Nucleus accumbens (tissue), 56 donors: Measurements from ENCODE around the gene PEX11B.
"Not testable (repeated sequence)": the region's sequence is repeated elsewhere in the genome, so short reads cannot be mapped to it uniquely, and the experiment has no call there.

ENCODE experiments used
- DNase-seq, 56 donors: peaks; one replicate each; lab custom pipeline; 2025; lab: John Stamatoyannopoulos, UW

PEX11B gene

DNA sequence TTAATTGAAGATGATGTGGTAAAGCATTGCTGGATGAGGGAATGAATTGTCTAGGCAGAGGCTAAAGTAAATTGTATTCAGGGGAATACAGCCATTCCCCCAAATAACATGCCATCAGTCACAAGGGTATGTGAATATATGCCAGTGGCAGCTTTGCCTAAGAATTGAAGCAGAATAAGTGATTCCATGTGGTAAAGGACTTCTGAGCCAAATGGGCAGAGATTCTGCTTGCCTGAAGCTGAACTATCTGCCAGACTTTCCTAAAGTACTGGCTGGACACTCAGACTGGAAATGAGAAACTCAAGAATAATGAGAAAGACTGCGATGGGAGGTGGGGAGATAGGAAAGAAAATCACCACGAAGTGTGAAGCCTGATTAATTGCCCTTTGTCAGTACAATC lies 36.9 kb upstream of the PEX11B start:
- DNase-seq, result peak in 3 of 56 donors; percentile 3 to 30 (median 5)

DNA sequence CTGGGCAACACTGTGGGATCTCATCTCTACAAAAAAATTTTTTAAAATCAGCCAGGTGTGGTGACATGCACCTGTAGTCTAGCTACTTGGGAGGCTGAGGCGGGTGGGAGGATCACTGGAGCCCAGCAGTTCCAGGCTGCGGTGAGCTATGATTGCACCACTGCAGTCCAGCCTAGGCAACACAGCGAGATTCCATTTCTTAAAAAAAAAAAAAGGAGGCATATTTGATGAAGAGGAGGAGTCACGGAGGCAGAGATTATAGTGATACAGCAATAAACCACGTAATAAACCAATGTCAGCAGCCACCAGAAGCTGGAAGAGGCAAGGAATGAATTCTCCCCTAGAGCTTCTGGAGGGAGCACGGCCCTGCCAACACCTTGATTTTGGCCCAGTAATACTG lies 35.3 kb upstream of the PEX11B start:
- no peak for DNase-seq

DNA sequence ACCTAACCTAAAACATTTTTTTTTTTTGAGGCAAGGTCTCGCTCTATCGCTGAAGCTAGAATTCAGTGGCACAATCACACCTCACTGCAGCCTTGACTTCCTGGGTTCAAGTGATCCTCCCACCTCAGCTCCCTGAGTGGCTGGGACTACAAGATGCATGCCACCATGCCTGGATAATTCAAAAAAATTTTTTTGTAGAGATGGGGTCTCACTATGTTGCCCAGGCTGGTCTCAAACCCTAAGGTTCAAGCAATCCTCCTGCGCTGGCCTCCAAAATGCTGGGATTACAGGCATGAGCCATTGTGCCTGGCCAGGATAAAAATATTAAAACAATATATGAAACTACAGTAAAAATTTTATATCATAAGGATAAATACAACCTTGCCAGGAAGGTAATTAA lies 34.4 kb upstream of the PEX11B start:
- DNase-seq, result no peak

- DNase-seq, result no peak
Observed at GRCh38 chr1:145951526-145951925, 33.0 kb upstream of the PEX11B start.

DNA sequence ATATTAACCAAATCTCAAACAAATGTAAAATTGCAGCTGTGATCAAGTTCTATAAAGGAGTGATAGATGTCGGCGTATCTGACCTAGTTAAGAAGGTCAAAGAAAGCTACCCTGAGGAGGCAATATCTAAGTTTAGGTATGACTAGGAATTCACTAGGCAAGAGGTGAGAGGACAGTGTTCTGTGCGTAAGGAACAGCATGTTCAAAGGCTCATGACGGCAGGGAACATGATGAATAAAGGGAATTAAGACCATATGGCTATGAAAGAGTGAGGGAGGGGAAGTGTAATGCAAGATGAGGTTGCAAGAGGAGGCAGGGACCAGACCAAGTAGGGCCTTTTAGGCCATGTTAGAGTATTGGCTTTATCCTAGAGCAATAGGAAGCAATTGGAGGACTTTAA lies 30.7 kb upstream of the PEX11B start:
- DNase-seq, result no peak

DNA sequence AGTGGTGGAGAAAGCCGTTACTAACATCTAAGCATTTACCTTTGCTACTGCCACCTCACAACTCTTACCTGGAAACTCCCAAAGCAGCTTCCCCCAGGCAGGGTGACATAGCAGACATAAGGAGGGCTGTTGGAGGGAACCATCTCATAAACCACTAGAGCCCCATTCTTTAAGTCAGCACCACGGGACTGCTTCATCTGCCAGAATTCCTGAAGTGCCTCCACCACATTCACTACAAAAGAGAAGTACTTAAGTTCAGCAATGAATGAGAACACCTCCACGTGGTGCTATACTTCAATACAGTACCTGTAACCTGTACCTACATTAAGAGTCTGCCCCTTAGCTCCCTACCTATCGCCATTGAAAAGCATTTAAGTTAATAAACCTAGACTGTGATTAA lies 29.0 kb upstream of the PEX11B start:
- DNase-seq, result no peak

- no peak for DNase-seq
Observed at GRCh38 chr1:145946477-145946986, 28.0 kb upstream of the PEX11B start.

GRCh38 chr1:145944532-145944931 lies 26.0 kb upstream of the PEX11B start:
- DNase-seq, result no peak

- no peak for DNase-seq
Observed at GRCh38 chr1:145942871-145943270, 24.4 kb upstream of the PEX11B start.

- DNase-seq, result no peak
Observed at GRCh38 chr1:145942405-145942804, 23.9 kb upstream of the PEX11B start.

DNA sequence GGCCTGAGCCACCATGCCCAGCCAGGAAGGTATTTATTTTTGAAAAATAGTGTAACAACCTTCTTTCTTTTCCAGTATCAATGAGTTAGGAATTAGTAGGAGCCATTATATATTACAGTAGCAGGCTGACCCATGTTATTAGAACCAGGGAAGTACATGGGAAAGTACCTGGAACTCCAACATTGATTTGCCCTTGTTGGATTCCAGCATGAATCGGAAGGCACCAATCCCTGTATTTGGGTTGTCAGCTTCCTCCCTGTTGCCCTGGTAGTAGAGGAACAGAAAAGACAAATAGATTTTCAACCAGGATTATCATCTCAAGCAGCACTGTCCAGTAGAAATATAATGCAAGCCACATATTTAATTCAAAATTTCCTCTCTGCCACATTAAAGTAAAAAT lies 18.9 kb upstream of the PEX11B start:
- DNase-seq, result no peak

DNA sequence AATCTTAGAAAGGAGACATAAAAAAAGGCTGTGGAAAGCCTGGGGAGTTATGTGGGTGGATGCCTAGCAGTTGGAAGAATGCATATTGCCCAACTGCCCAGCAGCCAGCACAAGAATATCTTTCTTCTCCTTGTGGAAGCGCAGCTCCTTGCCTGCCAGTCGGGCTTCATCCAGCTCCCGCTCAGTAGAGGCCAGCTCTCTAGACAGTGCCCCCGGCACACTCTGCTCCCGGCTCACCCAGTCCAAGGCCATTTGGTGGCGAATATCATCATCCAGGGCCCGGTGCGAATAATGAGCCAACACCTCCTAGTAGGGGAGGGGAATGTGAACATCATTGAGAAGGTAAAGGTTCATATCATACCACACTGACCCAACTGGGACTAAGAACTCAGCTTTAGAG lies 17.7 kb upstream of the PEX11B start:
- DNase-seq, result peak in 2 of 56 donors; percentile 2 to 7

DNA sequence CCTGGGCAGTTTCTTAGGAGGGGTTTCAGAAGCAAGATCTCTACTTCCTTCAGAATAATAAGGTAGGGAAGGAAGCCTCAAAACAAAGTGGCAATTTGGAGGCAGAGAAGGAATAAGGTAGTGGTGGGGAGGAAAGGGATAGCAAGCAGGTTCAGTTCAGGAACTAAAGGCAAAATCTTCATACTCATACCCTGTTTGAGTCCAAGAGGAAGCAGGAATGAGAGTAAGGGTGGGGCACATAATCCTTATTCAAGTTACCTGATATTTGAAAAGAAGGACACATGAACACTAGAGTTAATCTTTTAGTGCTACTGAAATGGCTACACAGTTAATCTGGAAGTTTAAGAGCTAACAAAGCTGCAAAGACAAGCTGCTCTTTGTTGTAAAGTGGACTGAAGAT lies 17.2 kb upstream of the PEX11B start:
- DNase-seq, result no peak

DNA sequence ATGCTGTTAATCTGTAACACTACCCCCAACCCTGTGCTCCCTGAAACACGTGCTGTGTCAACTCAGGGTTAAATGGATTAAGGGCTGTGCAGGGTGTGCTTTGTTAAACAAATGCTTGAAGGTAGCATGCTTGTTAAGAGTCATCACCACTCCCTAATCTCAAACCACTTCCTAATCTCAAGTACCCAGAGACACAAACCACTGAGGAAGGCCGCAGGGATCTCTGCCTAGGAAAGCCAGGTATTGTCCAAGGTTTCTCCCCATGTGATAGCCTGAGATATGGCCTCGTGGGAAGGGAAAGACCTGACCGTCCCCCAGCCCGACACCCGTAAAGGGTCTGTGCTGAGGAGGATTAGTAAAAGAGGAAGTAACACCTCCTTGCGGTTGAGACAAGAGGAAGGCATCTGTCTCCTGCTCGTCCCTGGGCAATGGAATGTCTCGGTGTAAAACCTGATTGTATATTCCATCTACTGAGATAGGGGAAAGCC lies 14.0 kb upstream of the PEX11B start:
- peak in 1 of 56 donors; percentile 5 for DNase-seq

- peak in 4 of 56 donors; percentile 4 to 43 (median 8) for DNase-seq
Observed at GRCh38 chr1:145927916-145928643, 9.6 kb upstream of the PEX11B start.

DNA sequence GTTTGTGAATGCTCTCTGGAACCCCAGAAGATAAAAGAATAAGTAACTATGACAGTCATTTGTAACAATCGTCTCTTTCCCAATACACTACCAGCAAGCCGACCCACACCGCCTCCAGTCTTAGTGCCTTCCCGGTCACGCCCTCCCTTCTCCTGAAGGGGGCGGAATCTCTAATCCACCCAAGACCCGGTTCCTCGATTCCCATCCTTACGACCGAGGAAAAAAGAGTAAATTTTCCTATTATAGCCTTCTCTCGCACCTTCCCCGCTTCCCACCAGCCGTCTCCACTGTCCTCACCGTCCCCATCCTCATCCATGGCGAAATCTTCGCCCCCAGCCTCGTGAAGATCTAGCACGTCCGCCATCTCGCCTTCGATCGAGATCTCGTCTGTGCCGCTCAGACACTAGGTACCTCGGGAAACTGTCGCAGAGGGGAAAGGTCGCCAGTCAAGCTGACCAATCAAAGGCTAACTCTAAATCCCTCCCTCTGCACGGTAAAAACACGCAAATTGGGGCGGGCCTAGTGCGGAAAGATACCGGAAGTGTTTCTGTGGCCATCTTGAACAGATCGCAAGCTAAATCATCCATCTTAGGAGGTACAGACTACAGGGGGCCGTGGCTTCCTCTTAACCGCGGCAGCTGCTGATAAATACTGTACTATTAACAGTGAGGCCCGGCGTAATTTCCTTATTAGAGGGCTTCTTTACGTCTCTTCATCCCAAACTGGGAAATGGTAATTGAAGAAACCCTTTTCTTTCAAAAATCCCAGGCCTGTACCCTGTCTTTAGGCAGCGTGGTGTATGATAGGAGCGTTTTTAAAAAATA lies 8.8 kb upstream of the PEX11B start, which contains the start of gene RBM8A:
Gene RBM8A (minus strand): TSS at position 422 of the 824 bp plus-strand sequence. CDS start 58 bp downstream, at position 364.
- peak in 55 of 56 donors; percentile 43 to 98 (median 92) for DNase-seq

- DNase-seq, result peak in 1 of 56 donors; percentile 35
Observed at GRCh38 chr1:145926686-145927062, 8.2 kb upstream of the PEX11B start.

- no peak for DNase-seq
Observed at GRCh38 chr1:145922266-145922665, 3.7 kb upstream of the PEX11B start.

- DNase-seq, result not testable (repeated sequence)
Observed at GRCh38 chr1:145920297-145920696, 1.8 kb upstream of the PEX11B start.

- DNase-seq, result peak in 32 of 56 donors; percentile 5 to 49 (median 28)
Observed at GRCh38 chr1:145918992-145919939, 749 bp upstream of the PEX11B start.
